Measurements from ENCODE around the gene MAPKAP1.

MAPKAP1 gene

GRCh38 chr9:125399666-125400065 is 307.3 kb downstream of the MAPKAP1 start:
- TF ChIP-seq GATA3 (IDR thresholded peaks at IDR 0.05; ENCODE audit: low read depth, low read length) = no peak
- no peak for TF ChIP-seq GATA2 (IDR thresholded peaks at IDR 0.05; ENCODE audit: low read depth, low read length)

GRCh38 chr9:125399165-125399564 is 307.8 kb downstream of the MAPKAP1 start:
- TF ChIP-seq GATA2 (IDR thresholded peaks at IDR 0.05; ENCODE audit: low read depth, low read length) (no peak), GATA3 (IDR thresholded peaks at IDR 0.05; ENCODE audit: low read depth, low read length) (no peak)

- no peak for TF ChIP-seq GATA3 (IDR thresholded peaks at IDR 0.05; ENCODE audit: low read depth, low read length)
- no peak for TF ChIP-seq GATA2 (IDR thresholded peaks at IDR 0.05; ENCODE audit: low read depth, low read length)
These were observed 308.8 kb downstream of the MAPKAP1 start for GRCh38 chr9:125398243-125398642.

- no peak for TF ChIP-seq GATA3 (IDR thresholded peaks at IDR 0.05; ENCODE audit: low read depth, low read length)
- no peak for TF ChIP-seq GATA2 (IDR thresholded peaks at IDR 0.05; ENCODE audit: low read depth, low read length)
These were observed 309.3 kb downstream of the MAPKAP1 start for GRCh38 chr9:125397736-125398135.

- TF ChIP-seq GATA2 (IDR thresholded peaks at IDR 0.05; ENCODE audit: low read depth, low read length) = no peak
- no peak for TF ChIP-seq GATA3 (IDR thresholded peaks at IDR 0.05; ENCODE audit: low read depth, low read length)
These were observed 310.2 kb downstream of the MAPKAP1 start for GRCh38 chr9:125396799-125397198.

GRCh38 chr9:125393426-125393825 is 313.6 kb downstream of the MAPKAP1 start:
- no peak for TF ChIP-seq GATA3 (IDR thresholded peaks at IDR 0.05; ENCODE audit: low read depth, low read length)
- no peak for TF ChIP-seq GATA2 (IDR thresholded peaks at IDR 0.05; ENCODE audit: low read depth, low read length)

GRCh38 chr9:125391704-125392103 is 315.3 kb downstream of the MAPKAP1 start:
- TF ChIP-seq GATA3 (IDR thresholded peaks at IDR 0.05; ENCODE audit: low read depth, low read length) = no peak
- no peak for TF ChIP-seq GATA2 (IDR thresholded peaks at IDR 0.05; ENCODE audit: low read depth, low read length)

GRCh38 chr9:125388978-125389377 is 318.0 kb downstream of the MAPKAP1 start:
- TF ChIP-seq GATA2 (IDR thresholded peaks at IDR 0.05; ENCODE audit: low read depth, low read length) (no peak), GATA3 (IDR thresholded peaks at IDR 0.05; ENCODE audit: low read depth, low read length) (no peak)

- TF ChIP-seq GATA3 (IDR thresholded peaks at IDR 0.05; ENCODE audit: low read depth, low read length) (no peak), GATA2 (IDR thresholded peaks at IDR 0.05; ENCODE audit: low read depth, low read length) (no peak)
These were observed 319.0 kb downstream of the MAPKAP1 start for GRCh38 chr9:125387861-125388524.

Data from SH-SY5Y (cell line).